Tibial nerve (tissue), 4 donors: ENCODE measurements around the gene ADGRG2.

ENCODE experiments used
- EP300 ChIP-seq, 2 donors: sonication (generic); formaldehyde crosslinking; IDR thresholded peaks; one replicate each; pipeline ENCODE4 v1.6.1; 2017; ENCODE audit warnings: antibody characterized with exemption in 2 of 2, mild to moderate bottlenecking in 1 of 2
- POLR2A ChIP-seq, 2 donors: fragments of 450-650 bp; IDR thresholded peaks; one replicate each; pipeline ENCODE4 v1.6.1; 2017; ENCODE audit warnings: antibody characterized with exemption in 2 of 2, mild to moderate bottlenecking in 2 of 2, moderate library complexity in 2 of 2
- TF ChIP-seq, protein P1 (sequence below), 5 experiments: fragments of 200-600 bp in 3 of 5; fragments of 450-650 bp in 2 of 5; sonication (generic) in 3 of 5; IDR thresholded peaks; one replicate each; pipeline ENCODE4 v1.5.1; 2016 to 2019; ENCODE audit warnings: antibody characterized with exemption in 5 of 5, mild to moderate bottlenecking in 3 of 5, moderate library complexity in 2 of 5

DNA sequence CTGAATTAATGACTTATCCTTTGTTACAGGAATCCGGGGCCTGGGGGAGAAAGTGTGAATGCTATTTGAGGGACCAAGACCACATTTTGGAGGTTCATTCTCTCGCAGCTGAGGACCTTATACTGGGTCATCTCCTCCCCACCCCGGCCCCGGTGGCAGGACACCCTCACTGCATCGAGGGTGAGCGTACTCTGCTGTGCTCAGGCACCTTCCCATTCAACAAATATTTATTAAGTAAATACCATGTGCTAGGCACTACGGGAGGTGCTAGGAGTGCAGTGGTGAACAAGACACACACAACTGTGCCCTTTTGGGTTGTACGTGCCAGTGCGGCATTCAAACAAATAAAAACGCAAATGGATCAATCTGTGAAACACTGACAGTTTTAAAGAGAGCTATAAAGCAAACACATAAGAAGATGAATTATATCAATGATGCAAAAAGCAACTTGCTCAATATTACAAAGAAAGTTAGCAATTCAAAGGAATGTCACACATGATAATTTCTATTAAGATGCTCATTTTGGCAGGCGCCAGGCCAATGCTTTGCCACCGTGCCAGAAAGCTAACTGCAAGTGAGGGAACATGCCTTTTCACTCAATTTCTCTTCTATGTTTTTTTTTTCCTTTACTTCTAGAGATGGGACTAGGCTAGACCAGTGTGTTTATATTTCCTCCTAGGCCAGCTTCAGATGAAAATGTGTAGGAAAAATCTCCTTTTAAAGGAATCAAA is 24.6 kb downstream of the ADGRG2 start:
- TF ChIP-seq, protein P1, sequence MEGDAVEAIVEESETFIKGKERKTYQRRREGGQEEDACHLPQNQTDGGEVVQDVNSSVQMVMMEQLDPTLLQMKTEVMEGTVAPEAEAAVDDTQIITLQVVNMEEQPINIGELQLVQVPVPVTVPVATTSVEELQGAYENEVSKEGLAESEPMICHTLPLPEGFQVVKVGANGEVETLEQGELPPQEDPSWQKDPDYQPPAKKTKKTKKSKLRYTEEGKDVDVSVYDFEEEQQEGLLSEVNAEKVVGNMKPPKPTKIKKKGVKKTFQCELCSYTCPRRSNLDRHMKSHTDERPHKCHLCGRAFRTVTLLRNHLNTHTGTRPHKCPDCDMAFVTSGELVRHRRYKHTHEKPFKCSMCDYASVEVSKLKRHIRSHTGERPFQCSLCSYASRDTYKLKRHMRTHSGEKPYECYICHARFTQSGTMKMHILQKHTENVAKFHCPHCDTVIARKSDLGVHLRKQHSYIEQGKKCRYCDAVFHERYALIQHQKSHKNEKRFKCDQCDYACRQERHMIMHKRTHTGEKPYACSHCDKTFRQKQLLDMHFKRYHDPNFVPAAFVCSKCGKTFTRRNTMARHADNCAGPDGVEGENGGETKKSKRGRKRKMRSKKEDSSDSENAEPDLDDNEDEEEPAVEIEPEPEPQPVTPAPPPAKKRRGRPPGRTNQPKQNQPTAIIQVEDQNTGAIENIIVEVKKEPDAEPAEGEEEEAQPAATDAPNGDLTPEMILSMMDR (IDR thresholded peaks at IDR 0.05): no peak
- TF ChIP-seq POLR2A (IDR thresholded peaks at IDR 0.05) (no peak), EP300 (IDR thresholded peaks at IDR 0.05) (no peak)
